DMS153 (cell line): Measurements from ENCODE around the gene PHC1.

Source experiments
- DNase-seq: peaks from one replicate; lab custom pipeline; 2025; lab: John Stamatoyannopoulos, UW

PHC1 gene

GRCh38 chr12:8950221-8950527 lies 35.9 kb downstream of the PHC1 start:
- no peak for DNase-seq

- no peak for DNase-seq
Measured at GRCh38 chr12:8950702-8951478, 36.6 kb downstream of the PHC1 start.

- no peak for DNase-seq
Measured at GRCh38 chr12:8951744-8952143, 37.4 kb downstream of the PHC1 start.

- DNase-seq = no peak
Measured at GRCh38 chr12:8953773-8954402, 39.6 kb downstream of the PHC1 start.

GRCh38 chr12:8956073-8956472 lies 41.8 kb downstream of the PHC1 start:
- no peak for DNase-seq

GRCh38 chr12:8956772-8957171 lies 42.5 kb downstream of the PHC1 start:
- no peak for DNase-seq

GRCh38 chr12:8957561-8957960 lies 43.3 kb downstream of the PHC1 start:
- no peak for DNase-seq

GRCh38 chr12:8958066-8958465 lies 43.8 kb downstream of the PHC1 start:
- no peak for DNase-seq

GRCh38 chr12:8960176-8960575 lies 45.9 kb downstream of the PHC1 start:
- DNase-seq = no peak

GRCh38 chr12:8968761-8969160 lies 54.5 kb downstream of the PHC1 start:
- no peak for DNase-seq

- DNase-seq = no peak
Measured at GRCh38 chr12:8969861-8970411, 55.6 kb downstream of the PHC1 start.

GRCh38 chr12:8970432-8970831 lies 56.1 kb downstream of the PHC1 start:
- DNase-seq = no peak

- no peak for DNase-seq
Measured at GRCh38 chr12:8980137-8980536, 65.8 kb downstream of the PHC1 start.

GRCh38 chr12:8985213-8985754 lies 71.0 kb downstream of the PHC1 start:
- no peak for DNase-seq

- no peak for DNase-seq
Measured at GRCh38 chr12:8987163-8987562, 72.9 kb downstream of the PHC1 start.

- no peak for DNase-seq
Measured at GRCh38 chr12:8987685-8988084, 73.4 kb downstream of the PHC1 start.

- no peak for DNase-seq
Measured at GRCh38 chr12:8989413-8989812, 75.1 kb downstream of the PHC1 start, which contains the start of gene KLRG1. Gene KLRG1 (plus strand): TSS chr12:8989546. CDS start chr12:8989636, 90 bp downstream.
